ENCODE data around the gene INPP4A.
A peak's percentile ranks its signal among the peaks of the same experiment; 100 is the strongest.

INPP4A gene

GRCh38 chr2:98548920-98549818 is 104.5 kb downstream of the INPP4A start:
- DNase-seq = no peak

GRCh38 chr2:98550165-98550564 is 105.5 kb downstream of the INPP4A start:
- no peak for DNase-seq

- peak; percentile 59 for DNase-seq
Observed at GRCh38 chr2:98551316-98551715, 106.7 kb downstream of the INPP4A start.

- DNase-seq = no peak
Observed at GRCh38 chr2:98552499-98553179, 108.0 kb downstream of the INPP4A start.

GRCh38 chr2:98554116-98554861 is 109.6 kb downstream of the INPP4A start:
- no peak for DNase-seq

- no peak for DNase-seq
Observed at GRCh38 chr2:98555696-98556095, 111.0 kb downstream of the INPP4A start.

GRCh38 chr2:98556344-98557033 is 111.8 kb downstream of the INPP4A start:
- DNase-seq = no peak

GRCh38 chr2:98558852-98559530 is 114.3 kb downstream of the INPP4A start:
- DNase-seq = no peak

- no peak for DNase-seq
Observed at GRCh38 chr2:98559581-98559980, 114.9 kb downstream of the INPP4A start.

- DNase-seq = no peak
Observed at GRCh38 chr2:98560256-98560771, 115.7 kb downstream of the INPP4A start.

GRCh38 chr2:98561018-98561417 is 116.4 kb downstream of the INPP4A start:
- DNase-seq = no peak

- no peak for DNase-seq
Observed at GRCh38 chr2:98561902-98562695, 117.4 kb downstream of the INPP4A start.

GRCh38 chr2:98563394-98563793 is 118.7 kb downstream of the INPP4A start:
- no peak for DNase-seq

GRCh38 chr2:98564541-98565132 is 120.0 kb downstream of the INPP4A start:
- DNase-seq = no peak

GRCh38 chr2:98565286-98565860 is 120.7 kb downstream of the INPP4A start:
- DNase-seq = no peak

GRCh38 chr2:98565941-98566340 is 121.3 kb downstream of the INPP4A start:
- DNase-seq = no peak

GRCh38 chr2:98568161-98568956 is 123.7 kb downstream of the INPP4A start:
- DNase-seq = no peak

GRCh38 chr2:98569197-98569793 is 124.6 kb downstream of the INPP4A start:
- DNase-seq = peak; percentile 71

- DNase-seq = no peak
Observed at GRCh38 chr2:98569915-98570314, 125.3 kb downstream of the INPP4A start.

All from stimulated activated CD4-positive, alpha-beta T cell treated with anti-CD3 and anti-CD28 coated beads, Interleukin-1b, Interleukin-23, amount 100 ng/mL, for 48 hours (primary cell).